Astrocyte (in vitro differentiated cells and primary cell): ENCODE data around the gene NIPAL3. TPM values are rescaled to one million over a fixed set of nuclear protein-coding genes. Genes with fewer than 3 reads are reported as not detected.
"Not testable (repeated sequence)": the region's sequence is repeated elsewhere in the genome, so short reads cannot be mapped to it uniquely, and the experiment has no call there.

ENCODE experiments used
- DNase-seq: peaks from one replicate; pipeline ENCODE4 v3.0.0-alpha.2; 2010; ENCODE audit warnings: low read depth
- FAIRE-seq: peaks from 2 replicates; lab custom pipeline; 2011; peaks lifted over from hg19 to GRCh38; lab: Jason Lieb, UNC
- H2AFZ ChIP-seq: 2 replicates; pipeline ENCODE4 v1.6.0; 2012; ENCODE audit warnings: low read depth, low read length, inconsistent platforms
- H3K27ac ChIP-seq: 2 replicates; pipeline ENCODE4 v1.5.1; 2011; ENCODE audit warnings: low read depth, low read length, inconsistent platforms
- H3K27me3 ChIP-seq: 2 replicates; pipeline ENCODE4 v1.6.0; 2011; ENCODE audit warnings: low read length, inconsistent platforms; ENCODE audit not compliant: insufficient read depth
- H3K36me3 ChIP-seq: 2 replicates; pipeline ENCODE4 v1.5.1; 2011; ENCODE audit warnings: low read length, inconsistent platforms; ENCODE audit not compliant: insufficient read depth
- H3K4me1 ChIP-seq: 2 replicates; pipeline ENCODE4 v1.5.1; 2011; ENCODE audit warnings: low read length, inconsistent platforms; ENCODE audit not compliant: insufficient read depth
- H3K4me2 ChIP-seq: 2 replicates; pipeline ENCODE4 v1.6.0; 2012; ENCODE audit warnings: low read length, inconsistent platforms
- H3K4me3 ChIP-seq: 2 replicates; pipeline ENCODE4 v1.5.1; 2011; ENCODE audit warnings: low read depth, mild to moderate bottlenecking, low read length, inconsistent platforms; ENCODE audit not compliant: insufficient read depth
- H3K79me2 ChIP-seq: 2 replicates; pipeline ENCODE4 v1.6.0; 2012; ENCODE audit warnings: mild to moderate bottlenecking, low read length, inconsistent platforms; ENCODE audit not compliant: insufficient read depth
- H3K9ac ChIP-seq: 2 replicates; pipeline ENCODE4 v1.6.0; 2012; ENCODE audit warnings: mild to moderate bottlenecking, low read length, inconsistent platforms
- H3K9me3 ChIP-seq: 2 replicates; pipeline ENCODE4 v1.5.1; 2012; ENCODE audit warnings: low read depth, mild to moderate bottlenecking, low read length, inconsistent platforms; ENCODE audit not compliant: insufficient read depth
- H4K20me1 ChIP-seq: 2 replicates; pipeline ENCODE4 v1.6.0; 2012; ENCODE audit warnings: low read length, inconsistent platforms; ENCODE audit not compliant: insufficient read depth
- H3K27ac Mint-ChIP-seq: one replicate; pipeline ENCODE4 v1.8.0; 2021; ENCODE audit warnings: mild to moderate bottlenecking, mixed read lengths; ENCODE audit not compliant: unreplicated experiment
- H3K27me3 Mint-ChIP-seq: one replicate; pipeline ENCODE4 v1.8.0; 2021; ENCODE audit warnings: low read depth, mixed read lengths; ENCODE audit not compliant: unreplicated experiment
- H3K36me3 Mint-ChIP-seq: one replicate; pipeline ENCODE4 v1.8.0; 2021; ENCODE audit warnings: low read depth, mixed read lengths; ENCODE audit not compliant: unreplicated experiment
- H3K4me1 Mint-ChIP-seq: one replicate; pipeline ENCODE4 v1.8.0; 2021; ENCODE audit warnings: low read depth, mixed read lengths; ENCODE audit not compliant: unreplicated experiment
- H3K4me3 Mint-ChIP-seq: one replicate; pipeline ENCODE4 v1.8.0; 2021; ENCODE audit warnings: mild to moderate bottlenecking, moderate library complexity, mixed read lengths; ENCODE audit not compliant: unreplicated experiment
- H3K9me3 Mint-ChIP-seq: one replicate; pipeline ENCODE4 v1.8.0; 2021; ENCODE audit warnings: mild to moderate bottlenecking, mixed read lengths; ENCODE audit not compliant: unreplicated experiment
- EZH2 ChIP-seq: IDR thresholded peaks from 2 replicates; pipeline ENCODE4 v1.6.1; 2012; ENCODE audit warnings: mild to moderate bottlenecking, low read length, inconsistent platforms; ENCODE audit not compliant: insufficient read depth
- total RNA-seq: library from RNA; stranded (reverse); gene quantifications from 2 replicates; pipeline ENCODE4 v1.2.1, GENCODE V29; 2021
- TF ChIP-seq, protein P1 (sequence below): IDR thresholded peaks from 2 replicates; pipeline ENCODE4 v1.5.1; 2011; ENCODE audit warnings: low read depth, mild to moderate bottlenecking, inconsistent platforms, low read length, moderate library complexity; ENCODE audit not compliant: insufficient read depth

Gene NIPAL3
- total RNA-seq, 1 donor from 2014 or later: 47.2 TPM

DNA sequence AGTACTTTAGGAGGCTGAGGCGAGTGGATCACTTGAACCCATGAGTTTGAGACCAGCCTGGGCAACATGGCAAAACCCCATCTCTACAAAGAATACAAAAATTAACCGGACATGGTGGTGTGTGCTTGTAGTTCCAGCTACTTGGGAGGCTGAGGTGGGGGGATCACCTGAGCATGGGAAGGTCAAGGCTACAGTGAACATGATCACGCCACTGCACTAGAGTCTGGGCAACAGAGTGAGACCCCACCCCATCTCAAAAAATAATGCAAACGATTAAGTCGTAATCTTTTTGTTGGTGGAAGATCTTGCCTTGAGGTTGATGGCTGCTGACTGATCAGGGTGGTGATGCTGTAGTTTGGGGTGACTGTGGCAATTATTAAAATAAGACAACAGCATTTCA is 93.3 kb downstream of the NIPAL3 start:
- no peaks in the 10 kb centered on the region for H3K4me1 Mint-ChIP-seq
- Histone ChIP-seq H3K9me3 (no peaks in the 10 kb centered on the region), H3K27ac (no peak overlapping the region), H2AFZ (no peak overlapping the region), H3K4me1 (no peaks in the 10 kb centered on the region), H3K9ac (no peak overlapping the region), H3K27me3 (no peaks in the 10 kb centered on the region), H4K20me1 (peaks cover 6% of the 10 kb centered on the region), H3K79me2 (no peaks in the 10 kb centered on the region), H3K36me3 (no peaks in the 10 kb centered on the region), H3K4me3 (no peak overlapping the region), H3K4me2 (no peak overlapping the region)
- H3K27me3 Mint-ChIP-seq: no peaks in the 10 kb centered on the region
- no peak for FAIRE-seq
- H3K9me3 Mint-ChIP-seq: peaks cover 3% of the 10 kb centered on the region
- H3K27ac Mint-ChIP-seq: no peak overlapping the region
- H3K4me3 Mint-ChIP-seq: no peak overlapping the region
- no peak for DNase-seq
- H3K36me3 Mint-ChIP-seq: peaks cover 7% of the 10 kb centered on the region
- TF ChIP-seq, protein P1, sequence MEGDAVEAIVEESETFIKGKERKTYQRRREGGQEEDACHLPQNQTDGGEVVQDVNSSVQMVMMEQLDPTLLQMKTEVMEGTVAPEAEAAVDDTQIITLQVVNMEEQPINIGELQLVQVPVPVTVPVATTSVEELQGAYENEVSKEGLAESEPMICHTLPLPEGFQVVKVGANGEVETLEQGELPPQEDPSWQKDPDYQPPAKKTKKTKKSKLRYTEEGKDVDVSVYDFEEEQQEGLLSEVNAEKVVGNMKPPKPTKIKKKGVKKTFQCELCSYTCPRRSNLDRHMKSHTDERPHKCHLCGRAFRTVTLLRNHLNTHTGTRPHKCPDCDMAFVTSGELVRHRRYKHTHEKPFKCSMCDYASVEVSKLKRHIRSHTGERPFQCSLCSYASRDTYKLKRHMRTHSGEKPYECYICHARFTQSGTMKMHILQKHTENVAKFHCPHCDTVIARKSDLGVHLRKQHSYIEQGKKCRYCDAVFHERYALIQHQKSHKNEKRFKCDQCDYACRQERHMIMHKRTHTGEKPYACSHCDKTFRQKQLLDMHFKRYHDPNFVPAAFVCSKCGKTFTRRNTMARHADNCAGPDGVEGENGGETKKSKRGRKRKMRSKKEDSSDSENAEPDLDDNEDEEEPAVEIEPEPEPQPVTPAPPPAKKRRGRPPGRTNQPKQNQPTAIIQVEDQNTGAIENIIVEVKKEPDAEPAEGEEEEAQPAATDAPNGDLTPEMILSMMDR: no peak
- no peak for TF ChIP-seq EZH2

DNA sequence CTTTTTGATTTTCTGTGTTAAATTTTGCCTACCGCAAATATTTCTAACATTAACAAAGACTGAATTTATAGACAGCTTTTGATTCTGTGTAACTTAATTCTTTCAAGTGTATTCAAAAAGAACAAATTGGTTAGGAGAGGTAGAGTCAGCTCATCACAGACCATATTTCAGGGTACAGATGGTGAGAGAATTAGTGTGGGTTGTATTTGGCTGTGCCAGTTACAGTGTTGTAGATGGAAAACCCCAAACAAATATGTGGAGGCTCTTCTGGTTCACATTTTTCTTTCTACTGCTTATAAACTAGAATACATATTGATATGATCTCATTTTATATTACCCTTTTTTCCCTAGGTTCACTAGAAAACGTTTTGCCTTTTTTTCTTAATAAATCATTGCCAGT is 98.1 kb downstream of the NIPAL3 start:
- no peaks in the 10 kb centered on the region for H3K36me3 ChIP-seq
- H3K4me3 ChIP-seq: no peak overlapping the region
- H3K9me3 ChIP-seq: no peaks in the 10 kb centered on the region
- Mint-ChIP-seq H3K27ac (no peak overlapping the region), H3K36me3 (peaks cover 7% of the 10 kb centered on the region), H3K27me3 (no peaks in the 10 kb centered on the region), H3K4me3 (no peak overlapping the region), H3K9me3 (peaks cover 3% of the 10 kb centered on the region), H3K4me1 (peaks cover 3% of the 10 kb centered on the region)
- H3K9ac ChIP-seq: no peak overlapping the region
- DNase-seq: no peak
- no peak overlapping the region for H2AFZ ChIP-seq
- TF ChIP-seq, protein P1: no peak
- TF ChIP-seq EZH2: no peak
- no peaks in the 10 kb centered on the region for H3K27me3 ChIP-seq
- no peak overlapping the region for H3K27ac ChIP-seq
- FAIRE-seq: no peak
- H3K4me1 ChIP-seq: no peaks in the 10 kb centered on the region
- no peaks in the 10 kb centered on the region for H3K79me2 ChIP-seq
- H3K4me2 ChIP-seq: no peak overlapping the region
- no peaks in the 10 kb centered on the region for H4K20me1 ChIP-seq

DNA sequence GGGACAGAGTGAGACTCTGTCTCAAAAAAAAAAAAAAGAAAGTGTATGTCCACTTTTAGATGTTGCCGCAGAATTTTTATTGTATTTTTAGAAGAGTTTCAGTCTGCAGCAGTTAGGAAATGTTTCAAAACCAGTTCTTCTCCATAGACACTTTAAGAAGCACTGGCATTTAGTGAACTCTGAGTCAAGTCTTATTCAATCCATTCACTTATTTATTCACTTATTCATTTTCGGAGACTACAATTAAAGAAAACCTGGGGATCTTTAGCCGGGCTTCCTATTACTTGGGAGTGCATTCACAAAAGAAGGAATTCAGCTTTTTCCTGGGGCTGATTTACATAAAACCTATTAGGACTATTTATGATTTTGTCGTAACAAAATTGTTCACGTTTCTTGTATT is 99.3 kb downstream of the NIPAL3 start:
- Mint-ChIP-seq H3K9me3 (peaks cover 2% of the 10 kb centered on the region), H3K36me3 (peaks cover 2% of the 10 kb centered on the region), H3K27ac (no peak overlapping the region), H3K4me3 (no peak overlapping the region), H3K27me3 (no peaks in the 10 kb centered on the region), H3K4me1 (peaks cover 3% of the 10 kb centered on the region)
- Histone ChIP-seq H3K27ac (no peak overlapping the region), H3K27me3 (no peaks in the 10 kb centered on the region), H3K4me3 (no peak overlapping the region), H3K9ac (no peak overlapping the region), H2AFZ (no peak overlapping the region), H3K9me3 (no peaks in the 10 kb centered on the region), H3K4me1 (no peaks in the 10 kb centered on the region), H3K36me3 (no peaks in the 10 kb centered on the region), H4K20me1 (no peaks in the 10 kb centered on the region), H3K79me2 (no peaks in the 10 kb centered on the region), H3K4me2 (no peak overlapping the region)
- DNase-seq (no peak), FAIRE-seq (no peak)
- no peak for TF ChIP-seq EZH2
- TF ChIP-seq, protein P1: no peak

DNA sequence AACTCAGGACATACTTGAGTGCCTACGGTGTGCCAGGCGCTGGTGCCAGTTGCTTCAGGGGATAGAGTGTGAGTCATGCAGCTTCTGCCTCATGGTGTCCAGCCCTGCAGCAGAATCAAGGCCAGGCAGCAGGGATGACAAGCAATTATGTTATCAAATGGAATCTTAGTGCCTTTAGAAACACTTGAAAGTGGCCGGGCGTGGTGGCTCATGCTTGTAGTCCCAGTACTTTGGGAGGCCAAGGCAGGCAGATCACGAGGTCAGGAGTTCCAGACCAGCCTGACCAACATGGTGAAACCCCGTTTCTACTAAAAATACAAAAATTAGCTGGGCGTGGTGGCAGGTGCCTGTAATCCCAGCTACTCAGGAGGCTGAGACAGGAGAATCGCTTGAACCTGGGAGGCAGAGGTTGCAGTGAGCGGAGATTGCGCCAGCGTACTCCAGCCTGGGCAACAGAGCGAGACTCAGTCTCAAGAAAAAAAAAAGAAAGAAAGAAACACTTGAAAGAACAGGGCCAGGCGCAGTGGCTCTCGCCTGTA is 100.1 kb downstream of the NIPAL3 start:
- not testable (repeated sequence) for FAIRE-seq

More for the DNA sequence above, 100.1 kb downstream of the NIPAL3 start:
- not testable (repeated sequence) for H3K79me2 ChIP-seq, H3K9me3 ChIP-seq, H3K4me1 Mint-ChIP-seq, H3K9me3 Mint-ChIP-seq, H3K27ac ChIP-seq, H3K4me3 Mint-ChIP-seq, H3K36me3 ChIP-seq, H3K9ac ChIP-seq, H3K27me3 Mint-ChIP-seq, H3K4me1 ChIP-seq, H4K20me1 ChIP-seq, H3K4me3 ChIP-seq, H2AFZ ChIP-seq, H3K27me3 ChIP-seq, H3K27ac Mint-ChIP-seq, H3K36me3 Mint-ChIP-seq, H3K4me2 ChIP-seq
- DNase-seq: peak; percentile 34
